ENCODE data around the gene TWNK. TPM values are rescaled to one million over a fixed set of nuclear protein-coding genes. Genes with fewer than 3 reads are reported as not detected.

The TWNK gene
- 35.2 and 41.4 TPM in 2 replicates for total RNA-seq (2014; rRNA removed; shearing (Covaris generic))

DNA sequence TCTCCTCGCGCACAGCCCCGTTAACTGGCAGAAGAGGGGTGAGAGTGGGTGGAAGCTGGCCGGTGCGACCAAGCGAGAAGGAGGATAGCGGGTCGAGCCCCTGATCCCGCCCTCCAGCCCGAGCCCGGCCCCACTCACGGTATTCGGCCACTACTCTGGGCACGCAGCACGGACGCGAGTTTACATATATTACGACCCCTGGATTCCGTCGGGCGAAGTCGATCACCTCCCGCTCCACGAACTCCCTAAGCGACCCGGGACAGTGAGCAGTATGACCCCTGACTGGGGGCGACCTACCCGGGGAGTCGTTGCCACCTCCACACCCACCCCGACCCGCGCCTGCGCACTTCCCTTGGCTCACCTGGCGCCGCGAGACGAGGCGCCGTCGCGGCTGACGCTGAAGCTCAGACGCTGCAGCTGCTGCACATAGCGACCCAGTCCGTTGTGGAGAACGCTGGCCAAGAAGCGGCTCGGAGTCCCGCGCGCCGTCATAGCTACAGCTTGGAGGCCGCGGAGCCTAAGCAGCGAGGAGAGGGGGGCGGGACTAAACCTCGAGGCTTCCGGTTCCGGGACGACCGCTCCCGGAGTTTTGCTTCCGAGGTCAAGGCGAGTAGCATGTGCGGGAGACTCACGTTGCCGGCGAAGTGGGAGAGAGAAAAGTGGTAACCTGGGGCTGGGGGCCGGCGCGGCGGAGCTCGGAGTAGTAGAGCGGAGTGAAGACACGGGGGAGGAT, at the start of gene TWNK, which contains the start of gene MRPL43:
TSS of gene TWNK (plus strand) at position 592 of the 733 bp plus-strand sequence. CDS start 668 bp downstream, outside the sequence.
TSS of gene MRPL43 (minus strand) at position 546 of the 733 bp plus-strand sequence. CDS start at position 492, 54 bp downstream.

DNA sequence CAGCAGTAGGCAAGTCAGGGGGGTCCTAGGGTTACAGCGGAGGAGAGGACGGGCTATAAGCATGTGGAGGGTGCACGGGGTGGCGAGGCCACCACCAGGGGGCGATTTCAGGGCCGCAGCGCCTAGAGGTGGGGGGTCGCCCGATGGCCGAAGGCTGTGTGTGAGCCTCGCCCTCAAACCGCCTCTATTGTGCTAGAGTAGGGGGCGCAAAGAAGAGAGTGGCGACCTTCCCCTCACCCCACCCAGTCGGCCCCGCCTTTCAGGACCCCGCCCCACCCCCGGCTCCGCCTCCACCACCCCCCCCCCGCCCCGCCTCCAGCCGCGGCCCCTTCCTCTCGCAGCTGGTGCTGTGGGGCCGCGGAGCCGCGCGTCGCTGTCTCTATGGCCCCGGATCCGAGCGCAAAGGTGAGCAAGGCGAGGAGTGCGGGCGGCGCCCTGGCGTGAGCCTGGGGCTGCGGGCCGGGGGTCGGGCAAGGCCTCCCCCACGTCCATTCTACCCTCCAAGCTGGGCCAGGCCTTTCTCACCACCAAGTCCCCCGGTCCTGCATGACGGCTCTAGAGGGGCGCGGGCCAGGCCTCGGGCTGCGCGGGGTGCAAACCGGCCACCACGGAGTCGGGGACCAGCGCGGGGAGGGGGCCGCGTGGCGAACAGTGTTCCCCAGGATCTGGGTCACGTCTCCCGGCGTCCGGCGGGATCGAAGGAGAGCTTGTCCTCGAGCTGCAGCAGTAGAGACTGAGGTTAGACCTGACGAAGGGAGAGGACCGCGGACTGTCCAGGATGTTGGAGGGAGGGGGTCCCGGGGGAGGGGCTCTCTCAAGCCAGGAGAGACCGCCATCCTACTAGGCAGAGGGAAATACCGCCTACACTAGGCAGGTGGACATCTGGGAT, 17.9 kb upstream of the TWNK start, which contains the start of gene SEMA4G:
TSS of gene SEMA4G (plus strand) at position 318 of the 889 bp plus-strand sequence. CDS start 3,409 bp downstream, outside the sequence.

DNA sequence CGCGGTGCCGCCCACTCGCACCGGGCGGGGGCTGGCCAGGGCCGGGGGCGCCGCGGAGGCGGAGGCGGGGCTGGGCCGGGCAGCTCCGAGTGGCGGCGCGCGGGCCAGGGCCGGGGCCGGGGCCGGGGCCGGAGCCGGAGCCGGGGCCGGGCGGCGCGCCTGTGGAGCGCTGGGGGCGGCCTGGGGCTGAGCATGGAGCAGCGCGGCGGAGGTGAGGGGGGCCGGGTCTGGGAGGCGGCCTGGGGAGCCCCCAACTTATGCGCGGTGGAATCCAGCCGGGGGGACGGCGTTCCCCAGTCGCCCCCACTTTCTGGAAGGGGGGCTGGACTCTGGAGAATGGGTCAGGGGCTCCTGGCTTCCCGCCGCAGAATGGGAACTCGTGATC, 12.4 kb downstream of the TWNK start, which contains the start of gene LZTS2:
TSS of gene LZTS2 (plus strand) at position 67 of the 385 bp plus-strand sequence. CDS start 2,731 bp downstream, outside the sequence.

DNA sequence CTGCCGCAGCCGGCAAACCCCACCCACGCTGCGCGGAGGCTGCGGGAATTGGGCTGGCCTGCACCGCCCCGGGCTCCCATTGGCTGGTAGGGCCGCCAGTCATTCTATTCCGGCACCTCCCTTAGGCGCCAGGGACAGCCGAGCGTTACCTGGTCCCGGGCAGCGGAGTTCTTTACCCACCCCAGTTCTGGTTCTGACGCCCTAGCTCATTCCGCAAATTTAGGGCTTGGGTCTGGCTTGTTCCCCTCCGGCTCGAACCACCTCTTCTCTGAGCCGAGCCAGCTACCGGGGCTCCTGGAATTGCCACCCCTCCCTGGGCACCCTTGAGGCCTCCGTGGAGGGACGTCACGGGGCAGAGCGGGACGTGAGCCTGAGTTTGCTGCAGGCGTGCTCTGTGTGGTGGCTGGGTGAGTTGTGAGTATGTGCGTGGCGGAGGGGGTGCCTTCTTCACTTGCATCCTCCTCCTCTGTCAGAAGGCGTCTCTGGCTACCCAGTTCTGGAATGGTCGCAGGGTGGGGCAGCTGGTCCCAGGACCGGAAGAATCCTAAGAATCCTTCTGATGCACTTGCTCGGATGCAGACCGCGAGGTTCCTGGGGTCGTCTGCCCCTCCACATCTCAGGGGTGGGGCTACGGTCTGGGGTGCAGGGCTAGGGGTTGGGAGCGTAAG, 43.9 kb downstream of the TWNK start, which contains the start of the genes PDZD7 and SFXN3:
TSS of gene PDZD7 (minus strand) at position 2 of the 668 bp plus-strand sequence. CDS start 910 bp downstream, outside the sequence.
TSS of gene SFXN3 (plus strand) at position 107 of the 668 bp plus-strand sequence. CDS start 3,461 bp downstream, outside the sequence.

Small RNA genes lying within 50 kb of the gene (small RNA-seq; reads per million reads assigned to genes)
- not detected for gene MIR608

Other genes starting within 250 kb of the TWNK start
- not detected in 2 replicates for gene PAX2, start 242.0 kb upstream of the TWNK start, total RNA-seq (2014; rRNA removed; shearing (Covaris generic))
- gene SLF2, start 74.6 kb upstream of the TWNK start, total RNA-seq (2014; rRNA removed; shearing (Covaris generic)) = 19.1 and 21.3 TPM in 2 replicates
- 2.4 and 3.3 TPM in 2 replicates for gene SEMA4G, start 18.0 kb upstream of the TWNK start, total RNA-seq (2014; rRNA removed; shearing (Covaris generic))
- 96.0 and 96.9 TPM in 2 replicates for gene MRPL43, start within 50 bp of the TWNK start, total RNA-seq (2014; rRNA removed; shearing (Covaris generic))
- 90.6 and 100 TPM in 2 replicates for gene LZTS2, start 12.3 kb downstream of the TWNK start, total RNA-seq (2014; rRNA removed; shearing (Covaris generic))
- gene PDZD7, start 43.6 kb downstream of the TWNK start, total RNA-seq (2014; rRNA removed; shearing (Covaris generic)) = 6.6 and 7.0 TPM in 2 replicates
- 76.5 and 95.2 TPM in 2 replicates for gene SFXN3, start 43.7 kb downstream of the TWNK start, total RNA-seq (2014; rRNA removed; shearing (Covaris generic))
- gene KAZALD1, start 74.4 kb downstream of the TWNK start, total RNA-seq (2014; rRNA removed; shearing (Covaris generic)) = 11.8 and 15.1 TPM in 2 replicates
- not detected in 2 replicates for gene TLX1, start 143.8 kb downstream of the TWNK start, total RNA-seq (2014; rRNA removed; shearing (Covaris generic))
- not detected in 2 replicates for gene LBX1, start 241.9 kb downstream of the TWNK start, total RNA-seq (2014; rRNA removed; shearing (Covaris generic))